ENCODE measurements around the gene TMEM254.

Gene TMEM254

DNA sequence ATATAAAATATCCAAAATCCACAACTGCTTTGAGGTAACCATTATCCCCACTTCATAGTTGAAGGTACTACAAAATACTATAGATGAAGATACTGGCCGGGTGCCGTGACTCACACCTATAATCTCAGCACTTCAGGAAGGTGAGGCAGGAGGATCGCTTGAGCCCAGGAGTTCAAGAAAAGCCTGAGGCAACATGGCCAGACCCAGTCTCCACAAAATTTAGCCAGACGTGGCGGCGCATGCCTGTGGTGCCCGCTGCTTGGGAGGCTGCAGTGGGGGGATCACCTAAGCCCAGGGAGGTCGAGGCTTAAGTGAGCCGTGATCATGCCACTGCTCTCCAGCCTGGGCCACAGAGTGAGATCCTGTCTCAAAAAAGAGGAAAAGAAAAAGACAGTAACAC is 21.7 kb downstream of the TMEM254 start:
- DNase-seq, result no peak
- H3K27me3 ChIP-seq, result no peaks in the 10 kb centered on the region
- H3K4me3 ChIP-seq (ENCODE audit: low read depth, low read length), result no peak overlapping the region
- TF ChIP-seq, protein P1, sequence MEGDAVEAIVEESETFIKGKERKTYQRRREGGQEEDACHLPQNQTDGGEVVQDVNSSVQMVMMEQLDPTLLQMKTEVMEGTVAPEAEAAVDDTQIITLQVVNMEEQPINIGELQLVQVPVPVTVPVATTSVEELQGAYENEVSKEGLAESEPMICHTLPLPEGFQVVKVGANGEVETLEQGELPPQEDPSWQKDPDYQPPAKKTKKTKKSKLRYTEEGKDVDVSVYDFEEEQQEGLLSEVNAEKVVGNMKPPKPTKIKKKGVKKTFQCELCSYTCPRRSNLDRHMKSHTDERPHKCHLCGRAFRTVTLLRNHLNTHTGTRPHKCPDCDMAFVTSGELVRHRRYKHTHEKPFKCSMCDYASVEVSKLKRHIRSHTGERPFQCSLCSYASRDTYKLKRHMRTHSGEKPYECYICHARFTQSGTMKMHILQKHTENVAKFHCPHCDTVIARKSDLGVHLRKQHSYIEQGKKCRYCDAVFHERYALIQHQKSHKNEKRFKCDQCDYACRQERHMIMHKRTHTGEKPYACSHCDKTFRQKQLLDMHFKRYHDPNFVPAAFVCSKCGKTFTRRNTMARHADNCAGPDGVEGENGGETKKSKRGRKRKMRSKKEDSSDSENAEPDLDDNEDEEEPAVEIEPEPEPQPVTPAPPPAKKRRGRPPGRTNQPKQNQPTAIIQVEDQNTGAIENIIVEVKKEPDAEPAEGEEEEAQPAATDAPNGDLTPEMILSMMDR (IDR thresholded peaks at IDR 0.05; ENCODE audit: low read depth, low read length), result no peak
- H3K9me3 ChIP-seq, result no peaks in the 10 kb centered on the region
- H3K4me1 ChIP-seq, result no peaks in the 10 kb centered on the region
- H3K36me3 ChIP-seq, result no peaks in the 10 kb centered on the region

DNA sequence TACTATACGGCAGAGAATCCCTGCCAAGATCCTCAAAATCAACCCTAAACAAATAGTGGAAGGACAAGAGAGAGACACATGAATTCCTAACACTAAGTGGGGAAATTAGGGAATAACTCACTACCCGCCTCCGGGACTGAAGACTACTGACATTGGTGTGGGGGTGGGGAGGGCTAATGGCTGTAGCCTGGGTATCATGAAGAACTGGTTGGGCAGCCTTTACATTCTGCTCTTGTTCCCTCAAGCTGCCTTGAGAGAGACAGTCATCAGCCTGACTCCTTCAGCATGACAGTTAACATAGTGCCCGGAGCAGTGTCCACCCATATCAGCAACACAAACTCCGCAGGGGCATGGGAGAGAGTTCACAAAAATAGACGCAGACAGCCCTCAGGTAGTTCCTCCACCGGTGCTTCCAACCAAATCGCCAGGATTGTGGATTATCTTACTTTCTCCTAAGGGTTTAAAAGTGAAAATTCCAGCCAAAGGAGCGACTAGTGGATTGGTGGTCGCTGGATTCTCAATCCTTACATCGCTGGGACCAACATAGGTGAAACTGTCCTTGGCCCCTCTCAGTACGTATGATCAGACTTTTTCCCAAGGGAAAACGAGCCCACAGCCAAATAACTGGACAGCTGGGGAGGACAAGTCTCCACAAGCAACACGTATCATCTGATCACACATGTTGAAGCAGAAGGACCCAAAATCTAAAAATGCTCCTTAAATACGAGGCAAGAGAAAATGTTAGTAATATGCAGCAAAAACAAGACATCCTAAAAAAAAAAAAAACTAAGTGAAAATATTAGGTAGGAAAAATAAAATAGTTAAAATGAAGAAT is 22.6 kb downstream of the TMEM254 start:
- no peaks in the 10 kb centered on the region for H3K27me3 ChIP-seq
- no peaks in the 10 kb centered on the region for H3K4me1 ChIP-seq
- DNase-seq, result no peak
- TF ChIP-seq, protein P1 (IDR thresholded peaks at IDR 0.05; ENCODE audit: low read depth, low read length), result no peak
- no peaks in the 10 kb centered on the region for H3K36me3 ChIP-seq
- H3K4me3 ChIP-seq (ENCODE audit: low read depth, low read length), result no peak overlapping the region
- no peaks in the 10 kb centered on the region for H3K9me3 ChIP-seq

DNA sequence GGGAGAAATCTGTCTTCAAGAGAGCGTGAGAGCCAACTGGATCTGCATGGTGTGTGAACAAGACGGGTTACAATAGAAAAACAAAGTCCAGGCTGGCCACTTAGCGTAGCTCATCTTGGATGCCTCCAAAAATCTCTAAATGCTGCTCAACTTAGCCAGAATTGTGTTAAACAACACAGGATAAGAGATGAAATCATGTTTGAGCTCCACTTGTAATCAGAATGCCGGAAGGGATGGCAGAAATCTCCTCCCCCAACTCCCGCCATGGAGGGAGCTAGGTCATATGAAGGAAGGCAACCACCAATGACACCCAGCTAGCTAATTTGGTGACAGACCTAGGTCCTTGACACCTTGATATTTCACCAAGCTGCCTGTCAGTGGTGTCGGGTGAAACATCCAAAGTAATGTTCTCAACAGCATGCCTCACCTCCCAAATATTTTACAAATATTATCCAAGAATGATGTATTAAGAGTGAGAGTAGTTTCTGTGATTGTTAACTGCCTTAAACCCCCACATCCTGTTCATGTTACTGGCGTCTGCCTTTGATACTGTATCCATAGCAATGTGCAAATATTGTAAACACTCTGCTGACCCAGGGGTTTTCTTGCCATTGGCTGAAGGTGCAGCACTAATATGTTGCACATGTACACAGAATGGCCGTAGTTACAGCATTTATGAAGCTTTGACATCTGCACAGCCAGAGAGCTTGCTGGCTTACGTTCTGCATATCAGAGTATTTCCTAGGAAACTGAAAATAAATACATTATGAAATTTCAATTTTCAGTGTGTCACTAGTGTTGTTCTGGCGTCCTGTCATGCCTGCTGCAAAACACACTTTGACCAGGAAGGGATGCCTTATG is 25.8 kb downstream of the TMEM254 start:
- H3K27me3 ChIP-seq, result no peaks in the 10 kb centered on the region
- no peaks in the 10 kb centered on the region for H3K9me3 ChIP-seq
- no peaks in the 10 kb centered on the region for H3K4me1 ChIP-seq
- DNase-seq, result no peak
- no peaks in the 10 kb centered on the region for H3K36me3 ChIP-seq
- TF ChIP-seq, protein P1 (IDR thresholded peaks at IDR 0.05; ENCODE audit: low read depth, low read length), result no peak
- no peak overlapping the region for H3K4me3 ChIP-seq (ENCODE audit: low read depth, low read length)

DNA sequence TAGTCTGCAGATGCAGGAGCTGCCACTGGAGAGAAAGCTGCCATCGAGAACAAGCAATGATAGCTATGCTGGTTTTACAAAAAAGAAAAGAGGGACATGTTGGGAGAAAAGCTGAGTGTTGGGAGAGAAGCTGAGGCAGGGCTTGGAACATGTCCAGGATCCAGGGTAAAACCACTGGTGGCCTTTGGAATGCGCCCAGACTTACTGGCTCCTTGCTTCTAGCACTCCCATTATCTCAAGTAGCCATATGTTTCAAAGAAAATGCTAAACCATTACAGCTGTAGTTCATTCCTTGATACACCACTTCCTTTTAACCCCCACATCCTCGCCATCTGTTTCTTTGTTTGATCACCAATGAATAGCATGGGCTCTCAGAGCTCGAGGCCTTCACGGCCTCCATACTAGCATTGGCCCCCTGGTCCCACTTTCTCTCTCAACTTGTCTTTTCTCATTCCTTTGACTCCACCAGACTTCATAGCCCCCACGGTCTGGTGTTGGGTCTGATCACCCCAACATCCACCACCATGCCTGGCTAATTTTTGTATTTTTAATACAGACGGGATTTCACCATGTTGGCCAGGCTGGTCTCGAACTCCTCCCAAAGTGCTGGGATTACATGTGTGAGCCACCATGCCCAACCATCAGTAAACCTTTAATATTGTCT is 30.2 kb downstream of the TMEM254 start:
- DNase-seq, result no peak
- TF ChIP-seq, protein P1 (IDR thresholded peaks at IDR 0.05; ENCODE audit: low read depth, low read length), result no peak
- H3K4me1 ChIP-seq, result no peaks in the 10 kb centered on the region
- H3K36me3 ChIP-seq, result no peaks in the 10 kb centered on the region
- H3K9me3 ChIP-seq, result no peaks in the 10 kb centered on the region
- H3K4me3 ChIP-seq (ENCODE audit: low read depth, low read length), result no peak overlapping the region
- no peaks in the 10 kb centered on the region for H3K27me3 ChIP-seq

DNA sequence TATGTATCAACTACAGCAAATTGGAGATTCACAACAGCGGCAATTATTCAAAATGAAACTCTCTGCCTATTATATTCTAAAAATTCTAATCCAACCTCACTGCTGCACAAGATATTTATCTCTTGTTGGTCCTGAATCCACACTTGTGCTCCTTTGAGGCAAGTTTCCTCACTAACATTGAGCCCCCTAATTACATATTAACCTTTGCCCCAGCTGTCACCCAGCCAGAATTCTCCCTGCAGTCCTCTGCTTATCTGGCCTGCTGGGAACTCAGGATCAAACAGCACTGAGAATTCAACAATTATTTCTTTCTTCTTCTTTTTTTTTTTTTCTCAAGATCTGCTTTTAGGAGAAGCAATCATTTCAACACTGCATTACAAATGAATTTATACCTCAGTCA is 32.5 kb downstream of the TMEM254 start:
- H3K4me1 ChIP-seq, result no peaks in the 10 kb centered on the region
- H3K27me3 ChIP-seq, result no peaks in the 10 kb centered on the region
- H3K9me3 ChIP-seq, result no peaks in the 10 kb centered on the region
- DNase-seq, result no peak
- H3K4me3 ChIP-seq (ENCODE audit: low read depth, low read length), result no peak overlapping the region
- no peaks in the 10 kb centered on the region for H3K36me3 ChIP-seq
- TF ChIP-seq, protein P1 (IDR thresholded peaks at IDR 0.05; ENCODE audit: low read depth, low read length), result no peak
